A673 (cell line): ENCODE measurements around the gene CBX5. TPM values are rescaled to one million over a fixed set of nuclear protein-coding genes. Genes with fewer than 3 reads are reported as not detected.

Experiments used
- BruUV-seq: library from RNA; stranded (reverse); fragments of 400-500 nt; replicated peaks from 2 replicates; lab custom pipeline; 2021; lab: Mats Ljungman, UMichigan
- CTCF ChIA-PET: fragments of 300-600 bp; sonication (Branson Sonifier 250); formaldehyde crosslinking; loops from one replicate; lab custom pipeline; 2022; ENCODE audit warnings: antibody characterized with exemption; lab: Charles Lee
- POLR2A ChIA-PET: fragments of 300-600 bp; sonication (Branson Sonifier 250); formaldehyde crosslinking; loops from one replicate; lab custom pipeline; 2022; ENCODE audit warnings: antibody characterized with exemption; ENCODE audit not compliant: low non-redundant PET; lab: Charles Lee
- DNase-seq: peaks from one replicate; pipeline ENCODE4 v3.0.0-alpha.2; 2015; ENCODE audit warnings: low spot score
- H3K27ac ChIP-seq: fragments of 200-600 bp; sonication (generic); 2 replicates; pipeline ENCODE4 v1.5.1; 2016; ENCODE audit warnings: mixed run types, low read depth, mild to moderate bottlenecking, mixed read lengths, antibody characterized with exemption, low read length; ENCODE audit not compliant: poor library complexity, severe bottlenecking
- H3K27me3 ChIP-seq: fragments of 200-600 bp; sonication (generic); replicated peaks from 2 replicates; pipeline ENCODE4 v1.6.1; 2017; ENCODE audit warnings: mixed run types, low read depth, mild to moderate bottlenecking, mixed read lengths, antibody characterized with exemption, low read length; ENCODE audit not compliant: insufficient read depth, poor library complexity
- H3K36me3 ChIP-seq: fragments of 200-600 bp; sonication (generic); 2 replicates; pipeline ENCODE4 v1.6.1; 2016; ENCODE audit warnings: mixed run types, mild to moderate bottlenecking, mixed read lengths, antibody characterized with exemption, low read length; ENCODE audit not compliant: insufficient read depth, poor library complexity, severe bottlenecking
- H3K4me1 ChIP-seq: fragments of 200-600 bp; sonication (generic); 2 replicates; pipeline ENCODE4 v1.6.1; 2017; ENCODE audit warnings: mixed run types, mild to moderate bottlenecking, mixed read lengths, antibody characterized with exemption, low read length; ENCODE audit not compliant: insufficient read depth, poor library complexity, severe bottlenecking
- H3K4me3 ChIP-seq: fragments of 200-600 bp; sonication (generic); 2 replicates; pipeline ENCODE4 v1.5.1; 2016; ENCODE audit warnings: low read depth, mixed run types, mild to moderate bottlenecking, mixed read lengths, low read length; ENCODE audit not compliant: poor library complexity, severe bottlenecking
- H3K9me3 ChIP-seq: fragments of 200-600 bp; sonication (generic); 2 replicates; pipeline ENCODE4 v1.6.1; 2016; ENCODE audit warnings: mixed run types, low read depth, mild to moderate bottlenecking, mixed read lengths, antibody characterized with exemption, low read length; ENCODE audit not compliant: poor library complexity, severe bottlenecking
- CTCF ChIP-seq: fragments of 300-800, 200-600 bp; sonication (generic); conservative IDR thresholded peaks from 2 replicates; pipeline ENCODE4 v1.5.1; 2017; ENCODE audit warnings: low read depth, mild to moderate bottlenecking, antibody characterized with exemption, low read length, moderate library complexity, mixed read lengths
- EZH2 ChIP-seq: fragments of 200-600 bp; sonication (generic); IDR thresholded peaks from 2 replicates; pipeline ENCODE4 v1.6.1; 2017; ENCODE audit warnings: borderline replicate concordance, low read depth, mild to moderate bottlenecking, mixed read lengths, antibody characterized with exemption, low read length; ENCODE audit not compliant: poor library complexity, severe bottlenecking
- intact Hi-C: fragments of 100-400 bp; cut with micrococcal nuclease; formaldehyde crosslinking; loops from one replicate; pipeline ENCODE4 v1.10.0; 2022; ENCODE audit not compliant: unreplicated experiment
- total RNA-seq: library from RNA; stranded (reverse); gene quantifications from 2 replicates; pipeline ENCODE4 v1.2.3, GENCODE V29; 2021

CBX5 gene
- total RNA-seq, 1 experiment from 2014 or later: 254 TPM

GRCh38 chr12:54273981-54274380, 5.9 kb downstream of the CBX5 start:
- BruUV-seq: no TSS peak
- no peak overlapping the region for H3K4me3 ChIP-seq
- no peaks in the 10 kb centered on the region for H3K27me3 ChIP-seq
- POLR2A ChIA-PET: no interaction called here
- no peak overlapping the region for H3K27ac ChIP-seq
- TF ChIP-seq EZH2: no peak
- no peak for TF ChIP-seq CTCF
- CTCF ChIA-PET: no interaction called here
- H3K36me3 ChIP-seq: peaks cover 25% of the 10 kb centered on the region
- peaks cover 26% of the 10 kb centered on the region for H3K4me1 ChIP-seq
- DNase-seq: no peak
- intact Hi-C loops: loop anchor here (10.0 kb wide), 1 partner anchor 769 kb away; the partner anchor contains the start of genes NPFF and TARBP2
- no peaks in the 10 kb centered on the region for H3K9me3 ChIP-seq

GRCh38 chr12:54272214-54272613, 7.7 kb downstream of the CBX5 start:
- BruUV-seq: no TSS peak
- peaks cover 15% of the 10 kb centered on the region for H3K4me1 ChIP-seq
- H3K4me3 ChIP-seq: no peak overlapping the region
- no peaks in the 10 kb centered on the region for H3K9me3 ChIP-seq
- peaks cover 16% of the 10 kb centered on the region for H3K36me3 ChIP-seq
- ChIA-PET POLR2A (no interaction called here), CTCF (interaction anchor here (0.5 kb wide), 2 partner anchors 29 to 110 kb away, joined by 5 to 15 read pairs; partner anchors contain the start of gene NFE2)
- TF ChIP-seq EZH2: no peak
- TF ChIP-seq CTCF: no peak
- intact Hi-C loops: loop anchor here (10.0 kb wide), 1 partner anchor 767 kb away; the partner anchor contains the start of genes NPFF and TARBP2
- H3K27me3 ChIP-seq: no peaks in the 10 kb centered on the region
- no peak for DNase-seq
- H3K27ac ChIP-seq: peak overlapping the region; percentile 10

- H3K4me1 ChIP-seq: peaks cover 7% of the 10 kb centered on the region
- H3K27ac ChIP-seq: peak overlapping the region; percentile 1
- no peaks in the 10 kb centered on the region for H3K27me3 ChIP-seq
- intact Hi-C loops: loop anchor here (10.0 kb wide), 1 partner anchor 766 kb away; the partner anchor contains the start of genes NPFF and TARBP2
- ChIA-PET CTCF (no interaction called here), POLR2A (no interaction called here)
- TF ChIP-seq EZH2 (no peak), CTCF (no peak)
- DNase-seq: no peak
- no peaks in the 10 kb centered on the region for H3K9me3 ChIP-seq
- no TSS peak for BruUV-seq
- H3K4me3 ChIP-seq: no peak overlapping the region
- peaks cover 16% of the 10 kb centered on the region for H3K36me3 ChIP-seq
Observed at GRCh38 chr12:54270345-54270744, 9.6 kb downstream of the CBX5 start.
